H9 (cell line): Measurements from ENCODE around the gene ZMAT2. TPM values are rescaled to one million over a fixed set of nuclear protein-coding genes. Genes with fewer than 3 reads are reported as not detected.
"Not testable (repeated sequence)": the region's sequence is repeated elsewhere in the genome, so short reads cannot be mapped to it uniquely, and the experiment has no call there.

Source experiments
- DNase-seq: peaks from one replicate; pipeline ENCODE4 v3.0.0-alpha.2; 2017
- H2AFZ ChIP-seq: one replicate; pipeline ENCODE4 v1.6.1; 2013; ENCODE audit warnings: mild to moderate bottlenecking, low read length, control low read depth, moderate library complexity
- H2AK5ac ChIP-seq: 2 replicates; pipeline ENCODE4 v1.6.1; 2013; ENCODE audit warnings: low read length, control low read depth, mixed read lengths; ENCODE audit not compliant: insufficient read length
- H2BK120ac ChIP-seq: one replicate; pipeline ENCODE4 v1.6.1; 2013; ENCODE audit warnings: low read depth, mild to moderate bottlenecking, low read length, control low read depth, inconsistent platforms; ENCODE audit not compliant: poor library complexity, severe bottlenecking
- H2BK12ac ChIP-seq: 2 replicates; pipeline ENCODE4 v1.6.1; 2013; ENCODE audit warnings: low read length, control low read depth, mixed read lengths, low read depth; ENCODE audit not compliant: insufficient read length
- H2BK15ac ChIP-seq: 2 replicates; pipeline ENCODE4 v1.6.1; 2013; ENCODE audit warnings: low read depth, low read length, control low read depth
- H2BK20ac ChIP-seq: one replicate; pipeline ENCODE4 v1.6.1; 2013; ENCODE audit warnings: low read depth, mild to moderate bottlenecking, low read length, control low read depth, inconsistent platforms; ENCODE audit not compliant: poor library complexity, severe bottlenecking
- H2BK5ac ChIP-seq: 2 replicates; pipeline ENCODE4 v1.6.1; 2013; ENCODE audit warnings: low read length, control low read depth, mixed read lengths; ENCODE audit not compliant: insufficient read length
- H3K14ac ChIP-seq: 2 replicates; pipeline ENCODE4 v1.6.1; 2013; ENCODE audit warnings: low read length, control low read depth; ENCODE audit not compliant: insufficient read depth
- H3K18ac ChIP-seq: 2 replicates; pipeline ENCODE4 v1.6.1; 2013; ENCODE audit warnings: low read depth, mild to moderate bottlenecking, mixed read lengths, low read length, control low read depth; ENCODE audit not compliant: insufficient read length
- H3K23ac ChIP-seq: 2 replicates; pipeline ENCODE4 v1.6.1; 2013; ENCODE audit warnings: low read length, control low read depth, mixed read lengths, low read depth; ENCODE audit not compliant: insufficient read length
- H3K23me2 ChIP-seq: 2 replicates; pipeline ENCODE4 v1.6.1; 2013; ENCODE audit warnings: low read depth, mild to moderate bottlenecking, mixed read lengths, low read length, control low read depth; ENCODE audit not compliant: insufficient read length, poor library complexity, severe bottlenecking
- H3K27ac ChIP-seq: 2 replicates; pipeline ENCODE4 v1.5.1; 2013; ENCODE audit warnings: low read length, control low read depth, mixed read lengths, low read depth; ENCODE audit not compliant: insufficient read length
- H3K27me3 ChIP-seq: 2 replicates; pipeline ENCODE4 v1.6.1; 2013; ENCODE audit warnings: low read length, control low read depth, inconsistent platforms; ENCODE audit not compliant: insufficient read depth
- H3K4ac ChIP-seq: 2 replicates; pipeline ENCODE4 v1.6.1; 2013; ENCODE audit warnings: low read depth, mild to moderate bottlenecking, control low read depth, inconsistent platforms, low read length, moderate library complexity
- H3K4me1 ChIP-seq: 2 replicates; pipeline ENCODE4 v1.6.1; 2013; ENCODE audit warnings: low read length, control low read depth, inconsistent platforms; ENCODE audit not compliant: insufficient read depth
- H3K4me2 ChIP-seq: 2 replicates; pipeline ENCODE4 v1.6.1; 2013; ENCODE audit warnings: low read length, control low read depth, mixed read lengths; ENCODE audit not compliant: insufficient read length, insufficient read depth
- H3K56ac ChIP-seq: 2 replicates; pipeline ENCODE4 v1.6.1; 2013; ENCODE audit warnings: low read depth, mild to moderate bottlenecking, mixed read lengths, low read length, control low read depth; ENCODE audit not compliant: insufficient read length
- H3K79me1 ChIP-seq: 2 replicates; pipeline ENCODE4 v1.6.1; 2013; ENCODE audit warnings: low read depth, mild to moderate bottlenecking, moderate library complexity, low read length, control low read depth, inconsistent platforms; ENCODE audit not compliant: insufficient read depth, poor library complexity, severe bottlenecking
- H3K79me2 ChIP-seq: 2 replicates; pipeline ENCODE4 v1.6.1; 2013; ENCODE audit warnings: low read length, control low read depth, inconsistent platforms; ENCODE audit not compliant: insufficient read depth
- H3K9ac ChIP-seq: 2 replicates; pipeline ENCODE4 v1.6.1; 2013; ENCODE audit warnings: low read length, control low read depth, mixed read lengths; ENCODE audit not compliant: insufficient read length; ENCODE audit errors: extremely low read depth
- H3K9me3 ChIP-seq: one replicate; pipeline ENCODE4 v1.6.1; 2013; ENCODE audit warnings: low read depth, low read length, inconsistent platforms; ENCODE audit not compliant: control insufficient read depth
- H3T11ph ChIP-seq: one replicate; pipeline ENCODE4 v1.6.1; 2013; ENCODE audit warnings: mild to moderate bottlenecking, low read length, control low read depth, inconsistent platforms
- H4K20me1 ChIP-seq: one replicate; pipeline ENCODE4 v1.6.1; 2013; ENCODE audit not compliant: control insufficient read depth, insufficient read length, insufficient read depth
- H4K5ac ChIP-seq: 2 replicates; pipeline ENCODE4 v1.6.1; 2013; ENCODE audit warnings: low read depth, mild to moderate bottlenecking, mixed read lengths, low read length, control low read depth; ENCODE audit not compliant: insufficient read length
- H4K8ac ChIP-seq: replicated peaks from 2 replicates; pipeline ENCODE4 v1.6.1; 2013; ENCODE audit warnings: low read length, control low read depth, mixed read lengths, low read depth; ENCODE audit not compliant: insufficient read length
- H4K91ac ChIP-seq: 2 replicates; pipeline ENCODE4 v1.6.1; 2013; ENCODE audit warnings: low read depth, mild to moderate bottlenecking, moderate library complexity, mixed read lengths, low read length, control low read depth; ENCODE audit not compliant: insufficient read length
- H3K27ac Mint-ChIP-seq, 3 experiments: 2 replicates in 2 of 3; 3 replicates in 1 of 3; pipeline ENCODE4 v1.8.0; 2020 to 2021; ENCODE audit warnings: mixed read lengths in 3 of 3, mild to moderate bottlenecking in 1 of 3, moderate library complexity in 1 of 3
- H3K27me3 Mint-ChIP-seq: 2 replicates; pipeline ENCODE4 v1.8.0; 2021; ENCODE audit warnings: low read depth, mild to moderate bottlenecking, moderate library complexity, mixed read lengths
- H3K36me3 Mint-ChIP-seq, 3 experiments: 2 replicates in 2 of 3; 3 replicates in 1 of 3; pipeline ENCODE4 v1.8.0; 2020 to 2021; ENCODE audit warnings: low read depth in 3 of 3, mixed read lengths in 3 of 3; ENCODE audit not compliant: insufficient read depth in 1 of 3
- H3K4me1 Mint-ChIP-seq, 2 experiments: 2 replicates each; pipeline ENCODE4 v1.8.0; 2020; ENCODE audit warnings: mixed read lengths in 2 of 2
- H3K4me3 Mint-ChIP-seq, 2 experiments: 2 replicates in 1 of 2; 3 replicates in 1 of 2; pipeline ENCODE4 v1.8.0; 2020 to 2021; ENCODE audit warnings: mild to moderate bottlenecking in 2 of 2, mixed read lengths in 2 of 2, moderate library complexity in 1 of 2
- H3K9me3 Mint-ChIP-seq, 2 experiments: 2 replicates in 1 of 2; 3 replicates in 1 of 2; pipeline ENCODE4 v1.8.0; 2020; ENCODE audit warnings: mild to moderate bottlenecking in 2 of 2, mixed read lengths in 2 of 2, moderate library complexity in 1 of 2
- WGBS: extraction: QIAGEN DNeasy Blood & Tissue Kit; methylation state at CpG from one replicate; pipeline ENCODE4 v1.1.7; 2013; ENCODE audit warnings: missing lambda C conversion rate, low lambda C conversion rate, mixed read lengths; ENCODE audit not compliant: insufficient read length; ENCODE audit errors: extremely low coverage; 5-methylcytosine and 5-hydroxymethylcytosine counted together
- total RNA-seq: library from RNA; stranded (reverse); gene quantifications from 2 replicates; pipeline ENCODE4 v1.2.1, GENCODE V29; 2021
- TF ChIP-seq, protein P1 (sequence below): fragments of 200-600 bp; sonication (generic); conservative IDR thresholded peaks from 3 replicates; pipeline ENCODE4 v1.8.0; 2021; ENCODE audit warnings: antibody characterized with exemption, mild to moderate bottlenecking

The ZMAT2 gene
- total RNA-seq, 1 experiment from 2014 or later, result 61.8 TPM

DNA sequence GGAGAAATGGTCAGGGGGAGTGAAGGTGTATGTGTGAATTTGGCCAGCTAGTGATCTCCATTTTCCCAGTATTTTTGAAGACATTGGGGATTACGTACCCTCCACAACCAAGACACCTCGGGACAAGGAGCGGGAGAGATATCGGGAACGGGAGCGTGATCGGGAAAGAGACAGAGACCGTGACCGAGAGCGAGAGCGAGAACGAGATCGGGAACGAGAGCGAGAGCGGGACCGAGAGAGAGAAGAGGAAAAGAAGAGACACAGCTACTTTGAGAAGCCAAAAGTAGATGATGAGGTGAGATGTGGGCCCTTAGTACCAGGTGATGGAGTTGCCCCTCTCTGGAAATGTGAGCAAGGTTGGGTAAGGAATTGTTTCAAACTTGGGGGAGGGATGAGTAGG is 41.4 kb upstream of the ZMAT2 start:
- H3K4me3 Mint-ChIP-seq, result no peak overlapping the region
- H3K27me3 Mint-ChIP-seq, result no peaks in the 10 kb centered on the region
- no peak overlapping the region for H3T11ph ChIP-seq
- no peak overlapping the region for H2BK120ac ChIP-seq
- no peak overlapping the region for H3K9ac ChIP-seq
- H3K4me1 Mint-ChIP-seq, result no peaks in the 10 kb centered on the region
- no peak overlapping the region for H3K4ac ChIP-seq
- no peak overlapping the region for H3K18ac ChIP-seq
- no peak overlapping the region for H3K56ac ChIP-seq
- no peak overlapping the region for H2BK20ac ChIP-seq
- H3K27me3 ChIP-seq, result no peaks in the 10 kb centered on the region
- no peak for DNase-seq
- no peak overlapping the region for H2BK5ac ChIP-seq
- H4K20me1 ChIP-seq, result no peaks in the 10 kb centered on the region
- H2BK12ac ChIP-seq, result no peak overlapping the region
- H4K8ac ChIP-seq, result no peak overlapping the region
- H2AFZ ChIP-seq, result no peak overlapping the region
- H4K91ac ChIP-seq, result no peak overlapping the region
- no peak overlapping the region for H3K14ac ChIP-seq
- H3K27ac Mint-ChIP-seq, result peak overlapping the region in 1 of 3 experiments; percentile 3; a peak in 1 of 7 replicates
- no peak overlapping the region for H4K5ac ChIP-seq
- H3K9me3 ChIP-seq, result no peaks in the 10 kb centered on the region
- no peaks in the 10 kb centered on the region for H3K79me2 ChIP-seq
- H2BK15ac ChIP-seq, result no peak overlapping the region
- no peak overlapping the region for H2AK5ac ChIP-seq
- no peak overlapping the region for H3K23ac ChIP-seq
- H3K36me3 Mint-ChIP-seq, result peaks cover 29 to 85% (median 81%) of the 10 kb centered on the region in 3 experiments
- H3K9me3 Mint-ChIP-seq, result no peaks in the 10 kb centered on the region
- no peaks in the 10 kb centered on the region for H3K23me2 ChIP-seq
- H3K79me1 ChIP-seq, result no peaks in the 10 kb centered on the region
- no peak overlapping the region for H3K4me2 ChIP-seq
- no CpG with 5 or more reads among the region's 17 CpGs for WGBS
- H3K27ac ChIP-seq, result no peak overlapping the region
- no peaks in the 10 kb centered on the region for H3K4me1 ChIP-seq
- TF ChIP-seq, protein P1, sequence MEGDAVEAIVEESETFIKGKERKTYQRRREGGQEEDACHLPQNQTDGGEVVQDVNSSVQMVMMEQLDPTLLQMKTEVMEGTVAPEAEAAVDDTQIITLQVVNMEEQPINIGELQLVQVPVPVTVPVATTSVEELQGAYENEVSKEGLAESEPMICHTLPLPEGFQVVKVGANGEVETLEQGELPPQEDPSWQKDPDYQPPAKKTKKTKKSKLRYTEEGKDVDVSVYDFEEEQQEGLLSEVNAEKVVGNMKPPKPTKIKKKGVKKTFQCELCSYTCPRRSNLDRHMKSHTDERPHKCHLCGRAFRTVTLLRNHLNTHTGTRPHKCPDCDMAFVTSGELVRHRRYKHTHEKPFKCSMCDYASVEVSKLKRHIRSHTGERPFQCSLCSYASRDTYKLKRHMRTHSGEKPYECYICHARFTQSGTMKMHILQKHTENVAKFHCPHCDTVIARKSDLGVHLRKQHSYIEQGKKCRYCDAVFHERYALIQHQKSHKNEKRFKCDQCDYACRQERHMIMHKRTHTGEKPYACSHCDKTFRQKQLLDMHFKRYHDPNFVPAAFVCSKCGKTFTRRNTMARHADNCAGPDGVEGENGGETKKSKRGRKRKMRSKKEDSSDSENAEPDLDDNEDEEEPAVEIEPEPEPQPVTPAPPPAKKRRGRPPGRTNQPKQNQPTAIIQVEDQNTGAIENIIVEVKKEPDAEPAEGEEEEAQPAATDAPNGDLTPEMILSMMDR, result no peak

DNA sequence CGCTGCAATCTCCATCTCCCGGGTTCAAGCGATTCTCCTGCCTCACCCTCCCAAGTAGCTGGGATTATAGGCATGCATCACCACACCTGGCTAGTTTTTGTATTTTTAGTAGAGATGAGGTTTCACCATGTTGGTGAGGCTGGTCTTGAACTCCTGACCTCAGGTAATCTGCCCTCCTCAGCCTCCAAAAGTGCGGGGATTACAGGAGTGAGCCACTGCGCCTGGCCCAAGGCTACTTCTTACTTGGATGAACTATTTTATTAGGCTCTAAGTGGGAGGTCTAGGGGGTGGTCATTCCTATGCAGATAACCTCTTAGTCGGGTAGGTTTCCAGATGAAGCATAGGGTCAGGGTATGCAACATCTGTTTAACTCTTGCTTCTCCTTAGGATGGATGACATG is 39.9 kb upstream of the ZMAT2 start:
- H2AFZ ChIP-seq, H3K14ac ChIP-seq, H3K79me2 ChIP-seq, H2AK5ac ChIP-seq, H3K9me3 Mint-ChIP-seq, H3K9me3 ChIP-seq, H3K4me3 Mint-ChIP-seq, H3K27me3 Mint-ChIP-seq, H3K23me2 ChIP-seq, DNase-seq, H4K20me1 ChIP-seq, H2BK120ac ChIP-seq, H3K18ac ChIP-seq, H2BK5ac ChIP-seq, H3T11ph ChIP-seq, H2BK20ac ChIP-seq, H3K4me1 ChIP-seq, H3K9ac ChIP-seq, H4K8ac ChIP-seq, H3K79me1 ChIP-seq, H3K27ac Mint-ChIP-seq, H4K91ac ChIP-seq, H2BK12ac ChIP-seq, H3K27ac ChIP-seq, H3K4me2 ChIP-seq, H2BK15ac ChIP-seq, H3K23ac ChIP-seq, H3K56ac ChIP-seq, H3K27me3 ChIP-seq, H3K4ac ChIP-seq, H3K4me1 Mint-ChIP-seq, H4K5ac ChIP-seq: not testable (repeated sequence)
- no CpG with 5 or more reads among the region's 6 CpGs for WGBS
- H3K36me3 Mint-ChIP-seq, result peaks cover 17 to 73% (median 66%) of the 10 kb centered on the region in 3 experiments
